Right lobe of liver (tissue), 4 donors: Measurements from ENCODE around the gene PLPP2.

ENCODE experiments used
- CTCF ChIP-seq, 4 donors: fragments of 200-600 bp in 3 of 4; fragments of 450-650 bp in 1 of 4; IDR thresholded peaks; one replicate each; pipeline versions ENCODE4 v1.5.1 to v1.8.0; 2016 to 2022; ENCODE audit warnings: antibody characterized with exemption in 4 of 4, mild to moderate bottlenecking in 2 of 4
- POLR2A ChIP-seq: fragments of 450-650 bp; IDR thresholded peaks from one replicate; pipeline ENCODE4 v1.6.1; 2017; ENCODE audit warnings: antibody characterized with exemption, mild to moderate bottlenecking
- donor health status: DM: no; HTN: no; CAD: no.
- donor health status: DM: no; HTN: no; CAD: no.
- donor health status: DM: no; HTN: yes; CAD: no.

DNA sequence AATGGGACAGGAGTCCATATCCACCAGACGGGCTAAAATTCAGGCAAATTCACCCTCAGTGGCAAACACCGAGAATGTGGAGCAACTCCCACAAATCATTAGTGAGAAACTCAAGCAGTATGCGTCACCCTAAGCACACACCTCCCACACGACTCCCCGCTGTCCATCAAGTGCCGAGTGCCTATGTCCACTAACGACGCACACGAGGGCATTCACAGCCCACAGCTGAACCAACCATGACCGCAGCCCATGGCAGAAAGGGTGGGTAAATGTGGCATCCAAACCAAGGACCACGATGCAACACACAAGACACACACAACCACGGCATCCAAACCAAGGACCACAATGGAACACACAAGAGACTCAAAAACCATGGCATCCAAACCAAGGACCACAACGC lies 31.4 kb upstream of the PLPP2 start:
- TF ChIP-seq CTCF (IDR thresholded peaks at IDR 0.05) (no peak), POLR2A (no peak)
